GM10248 (cell line): Measurements from ENCODE around the gene MID1.

Source experiments
- CTCF ChIA-PET: fragments of 300-600 bp; sonication (Branson Sonifier 250); formaldehyde crosslinking; extraction: SDS; loops from one replicate; lab custom pipeline; 2021; ENCODE audit warnings: antibody characterized with exemption; lab: Yijun Ruan, JAX
- POLR2A ChIA-PET: fragments of 350-650 bp; sonication (Branson Sonifier 250); formaldehyde crosslinking; extraction: SDS; loops from one replicate; lab custom pipeline; 2020; ENCODE audit warnings: antibody characterized with exemption; lab: Yijun Ruan, JAX
- DNase-seq: peaks from one replicate; pipeline ENCODE4 v3.0.0; 2012; ENCODE audit errors: extremely low spot score
- TF ChIP-seq, protein P1 (sequence below): IDR thresholded peaks from 2 replicates; pipeline ENCODE4 v1.5.1; 2012; ENCODE audit warnings: mild to moderate bottlenecking, low read depth; ENCODE audit errors: extremely low read depth, missing control alignments, control extremely low read depth

MID1 gene

DNA sequence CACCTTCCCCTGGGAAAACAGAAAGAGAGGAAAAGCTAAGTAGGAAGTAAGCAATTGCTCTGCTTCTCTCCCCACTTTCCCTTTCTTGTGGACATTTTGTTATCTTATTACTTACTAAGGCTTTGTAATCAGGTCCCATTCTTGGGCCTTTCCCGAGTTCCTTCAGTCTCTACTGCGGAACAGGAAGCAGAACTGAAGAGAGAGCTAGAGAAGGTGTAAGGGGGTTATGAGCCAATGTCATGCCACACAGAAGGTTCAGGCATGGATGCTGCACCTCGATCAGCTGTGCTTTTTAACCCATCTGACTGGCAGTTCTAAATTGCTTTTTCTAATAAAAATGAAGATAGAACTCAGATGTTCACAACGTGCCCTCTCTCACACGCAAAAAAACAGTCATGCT, 83.6 kb downstream of the MID1 start:
- TF ChIP-seq, protein P1, sequence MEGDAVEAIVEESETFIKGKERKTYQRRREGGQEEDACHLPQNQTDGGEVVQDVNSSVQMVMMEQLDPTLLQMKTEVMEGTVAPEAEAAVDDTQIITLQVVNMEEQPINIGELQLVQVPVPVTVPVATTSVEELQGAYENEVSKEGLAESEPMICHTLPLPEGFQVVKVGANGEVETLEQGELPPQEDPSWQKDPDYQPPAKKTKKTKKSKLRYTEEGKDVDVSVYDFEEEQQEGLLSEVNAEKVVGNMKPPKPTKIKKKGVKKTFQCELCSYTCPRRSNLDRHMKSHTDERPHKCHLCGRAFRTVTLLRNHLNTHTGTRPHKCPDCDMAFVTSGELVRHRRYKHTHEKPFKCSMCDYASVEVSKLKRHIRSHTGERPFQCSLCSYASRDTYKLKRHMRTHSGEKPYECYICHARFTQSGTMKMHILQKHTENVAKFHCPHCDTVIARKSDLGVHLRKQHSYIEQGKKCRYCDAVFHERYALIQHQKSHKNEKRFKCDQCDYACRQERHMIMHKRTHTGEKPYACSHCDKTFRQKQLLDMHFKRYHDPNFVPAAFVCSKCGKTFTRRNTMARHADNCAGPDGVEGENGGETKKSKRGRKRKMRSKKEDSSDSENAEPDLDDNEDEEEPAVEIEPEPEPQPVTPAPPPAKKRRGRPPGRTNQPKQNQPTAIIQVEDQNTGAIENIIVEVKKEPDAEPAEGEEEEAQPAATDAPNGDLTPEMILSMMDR: no peak
- no peak for DNase-seq
- CTCF ChIA-PET: no interaction called here
- POLR2A ChIA-PET: no interaction called here

DNA sequence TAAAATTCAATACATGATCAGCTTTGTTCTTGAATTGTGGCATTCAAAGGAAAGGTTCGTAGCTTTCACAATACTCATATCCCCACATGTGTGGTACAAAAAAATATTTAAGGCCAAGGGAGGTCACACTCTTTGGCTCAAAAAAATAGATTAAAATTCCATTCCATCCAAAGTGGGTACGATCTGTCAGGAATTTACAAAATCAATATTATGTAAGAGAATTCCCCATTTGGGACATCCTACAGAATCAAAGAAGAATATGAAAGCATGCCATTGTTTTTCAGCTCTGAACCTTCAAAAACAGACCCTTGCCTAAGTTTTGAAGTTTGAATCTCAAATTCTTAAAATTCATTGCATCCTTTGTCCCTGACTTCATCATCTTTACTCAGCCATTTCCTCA, 85.8 kb downstream of the MID1 start:
- TF ChIP-seq, protein P1: no peak
- POLR2A ChIA-PET: no interaction called here
- CTCF ChIA-PET: no interaction called here
- DNase-seq: no peak

DNA sequence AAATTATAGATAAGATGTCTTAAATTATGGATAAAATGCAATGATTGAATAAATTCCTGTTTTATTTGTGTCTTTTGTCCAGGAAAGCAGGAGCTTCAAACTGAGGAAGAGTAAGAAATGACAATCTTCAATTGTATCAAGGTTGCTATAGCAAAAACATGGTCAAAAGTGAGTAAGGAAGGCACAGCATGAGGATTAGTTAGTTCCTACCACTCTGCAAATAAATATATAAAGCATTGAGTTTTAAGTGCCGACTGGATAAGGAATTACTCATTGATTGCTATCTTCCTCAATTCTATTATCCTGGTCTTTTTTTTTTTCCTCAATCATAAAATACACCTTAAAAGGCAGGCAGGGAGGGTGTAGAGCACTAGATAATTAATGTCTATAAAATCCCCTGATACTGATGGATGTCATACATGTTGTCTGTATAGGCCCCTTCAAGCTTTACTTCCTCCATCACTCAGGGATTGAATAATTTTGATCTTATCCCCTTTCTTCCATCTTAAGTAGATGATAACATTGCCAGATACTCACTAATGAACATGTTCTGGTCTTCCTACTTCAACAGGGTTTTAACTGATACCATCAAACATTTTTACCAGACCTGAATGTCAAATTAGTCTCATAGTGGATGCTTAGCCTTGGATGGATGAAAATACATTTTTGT, 86.6 kb downstream of the MID1 start:
- DNase-seq: no peak
- TF ChIP-seq, protein P1: no peak
- ChIA-PET POLR2A (no interaction called here), CTCF (no interaction called here)

DNA sequence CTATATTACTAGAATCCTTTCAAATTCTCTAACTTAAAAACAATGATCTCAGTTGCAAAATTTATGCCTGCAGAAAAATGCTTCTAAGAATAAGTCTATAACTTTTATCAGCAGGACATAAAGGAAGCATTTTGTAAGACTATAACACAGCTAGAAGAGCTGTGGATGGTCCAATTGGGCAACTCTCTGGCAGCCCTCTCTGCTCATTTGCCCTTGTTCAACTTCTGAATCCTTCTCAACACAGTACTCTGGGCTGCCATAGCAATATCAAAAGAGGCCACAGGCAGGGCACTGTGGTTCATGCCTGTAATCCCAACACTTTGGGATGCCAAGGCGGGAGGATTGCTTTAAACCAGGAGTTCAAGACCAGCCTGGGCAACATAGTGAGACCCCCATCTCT, 88.5 kb downstream of the MID1 start:
- POLR2A ChIA-PET: no interaction called here
- DNase-seq: no peak
- CTCF ChIA-PET: no interaction called here

DNA sequence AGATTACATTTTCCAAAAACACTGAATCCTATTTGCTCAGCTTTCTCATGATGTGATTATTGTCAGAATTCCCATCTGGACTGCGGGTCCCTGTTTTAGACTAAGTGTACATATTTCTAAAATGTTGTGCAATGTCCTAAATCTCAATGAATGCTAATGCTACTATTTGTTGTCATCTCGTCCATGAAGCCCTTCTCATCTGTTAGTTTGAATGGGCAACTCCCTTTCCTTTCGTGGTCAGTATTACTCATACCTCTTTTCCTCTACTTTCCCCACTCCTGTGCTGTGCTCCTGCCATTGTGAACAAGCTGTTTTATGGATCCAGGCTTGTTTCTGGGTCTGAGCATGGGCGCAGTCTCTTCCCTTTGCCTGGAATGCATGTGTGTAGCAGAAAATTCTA, 91.0 kb downstream of the MID1 start:
- POLR2A ChIA-PET: no interaction called here
- CTCF ChIA-PET: interaction anchor here (1.3 kb wide), 1 partner anchor 34 kb away, joined by 3 read pairs; no protein-coding TSS in a partner anchor
- DNase-seq: no peak
- TF ChIP-seq, protein P1: no peak

More for the DNA sequence above, 88.5 kb downstream of the MID1 start:
- TF ChIP-seq, protein P1: no peak

DNA sequence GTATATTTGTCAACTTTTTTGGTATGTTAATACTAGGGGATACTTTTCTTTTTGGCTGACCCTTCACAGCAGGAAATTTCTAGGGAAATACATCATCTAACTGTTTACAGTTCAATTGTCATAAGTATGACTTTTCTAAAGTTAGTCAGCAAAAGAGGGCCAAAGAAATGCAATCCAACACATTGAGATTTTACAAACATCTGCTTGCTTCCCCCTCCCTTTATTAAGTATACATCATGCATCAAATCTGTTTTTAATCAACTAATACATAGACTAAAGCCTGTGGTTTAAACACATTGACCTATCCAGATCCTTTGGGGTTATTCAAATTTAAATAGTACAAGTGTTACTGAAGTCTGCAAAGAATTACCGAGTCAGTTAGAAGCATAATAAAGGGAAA, 93.9 kb downstream of the MID1 start:
- no peak for DNase-seq
- POLR2A ChIA-PET: no interaction called here
- CTCF ChIA-PET: no interaction called here
- TF ChIP-seq, protein P1: no peak
